Tibial nerve (tissue), 4 donors: Measurements from ENCODE around the gene ASPM. TPM values are rescaled to one million over a fixed set of nuclear protein-coding genes. Genes with fewer than 3 reads are reported as not detected.

Source experiments
- DNase-seq, 2 donors: peaks; one replicate each; pipeline ENCODE4 v3.0.0-alpha.2; 2019; ENCODE audit warnings: low spot score in 2 of 2
- H3K27ac ChIP-seq, 4 donors: fragments of 200-600 bp; sonication (generic) in 3 of 4; one replicate each; pipeline ENCODE4 v1.5.1; 2017 to 2019; ENCODE audit warnings: mild to moderate bottlenecking in 1 of 4
- H3K27me3 ChIP-seq, 2 donors: fragments of 200-600 bp; sonication (generic) in 1 of 2; one replicate each; pipeline versions ENCODE4 v1.5.1 to v1.6.0; 2017 to 2019
- H3K36me3 ChIP-seq, 3 donors: fragments of 200-600 bp; sonication (generic); one replicate each; pipeline ENCODE4 v1.5.1; 2018 to 2019
- H3K4me1 ChIP-seq, 4 donors: fragments of 200-600 bp; sonication (generic) in 3 of 4; one replicate each; pipeline ENCODE4 v1.5.1; 2017 to 2019
- H3K4me3 ChIP-seq, 4 donors: fragments of 200-600 bp; sonication (generic) in 3 of 4; one replicate each; pipeline ENCODE4 v1.5.1; 2017 to 2019; ENCODE audit warnings: mild to moderate bottlenecking in 1 of 4, moderate library complexity in 1 of 4
- H3K9me3 ChIP-seq, 4 donors: fragments of 200-600 bp; sonication (generic) in 3 of 4; one replicate each; pipeline ENCODE4 v1.5.1; 2017 to 2019
- CTCF ChIP-seq, 5 experiments: fragments of 200-600 bp in 3 of 5; fragments of 450-650 bp in 2 of 5; sonication (generic) in 3 of 5; IDR thresholded peaks; one replicate each; pipeline ENCODE4 v1.5.1; 2016 to 2019; ENCODE audit warnings: antibody characterized with exemption in 5 of 5, mild to moderate bottlenecking in 3 of 5, moderate library complexity in 2 of 5
- EP300 ChIP-seq, 2 donors: sonication (generic); formaldehyde crosslinking; IDR thresholded peaks; one replicate each; pipeline ENCODE4 v1.6.1; 2017; ENCODE audit warnings: antibody characterized with exemption in 2 of 2, mild to moderate bottlenecking in 1 of 2
- POLR2A ChIP-seq, 2 donors: fragments of 450-650 bp; IDR thresholded peaks; one replicate each; pipeline ENCODE4 v1.6.1; 2017; ENCODE audit warnings: antibody characterized with exemption in 2 of 2, mild to moderate bottlenecking in 2 of 2, moderate library complexity in 2 of 2
- WGBS, 2 donors: methylation state at CpG; one replicate each; pipeline ENCODE4 v1.1.5; 2018; 5-methylcytosine and 5-hydroxymethylcytosine counted together
- total RNA-seq, 4 donors: library from RNA; depleted of rRNA; stranded (reverse); fragments of >200 nt; gene quantifications; one replicate each; pipeline ENCODE4 v1.1.0, GENCODE V29; 2016

ASPM gene
- total RNA-seq, 4 donors from 2014 or later, result 0.22 to 0.60 (median 0.59) TPM; not detected in 1

- H3K27ac ChIP-seq, result no peak overlapping the region
- H3K27me3 ChIP-seq, result no peaks in the 10 kb centered on the region
- H3K36me3 ChIP-seq, result peaks cover 0 to 60% (median 0%) of the 10 kb centered on the region in 3 donors
These were observed 35.5 kb upstream of the ASPM start for GRCh38 chr1:197181982-197182381.

GRCh38 chr1:197180252-197180878 is 33.9 kb upstream of the ASPM start:
- no peaks in the 10 kb centered on the region for H3K4me1 ChIP-seq
- TF ChIP-seq POLR2A (IDR thresholded peaks at IDR 0.05) (no peak), CTCF (IDR thresholded peaks at IDR 0.05) (peak; percentile 18 to 50 (median 41))

More at GRCh38 chr1:197181982-197182381, 35.5 kb upstream of the ASPM start:
- Histone ChIP-seq H3K4me1 (no peaks in the 10 kb centered on the region), H3K4me3 (no peak overlapping the region), H3K9me3 (no peaks in the 10 kb centered on the region)
- no peak for DNase-seq
- no peak for TF ChIP-seq POLR2A (IDR thresholded peaks at IDR 0.05)
- TF ChIP-seq EP300 (IDR thresholded peaks at IDR 0.05), result no peak
- 64 to 67% methylated on average over 3 of the region's 3 CpGs for WGBS, 2 donors

GRCh38 chr1:197178998-197179397 is 32.5 kb upstream of the ASPM start:
- WGBS, 2 donors, result 50 to 54% methylated on average over 1 of the region's 1 CpG
- peaks cover 0 to 63% (median 7%) of the 10 kb centered on the region in 3 donors for H3K36me3 ChIP-seq
- TF ChIP-seq POLR2A (IDR thresholded peaks at IDR 0.05), result no peak
- no peaks in the 10 kb centered on the region for H3K27me3 ChIP-seq
- H3K4me3 ChIP-seq, result no peak overlapping the region
- DNase-seq, result no peak
- no peaks in the 10 kb centered on the region for H3K4me1 ChIP-seq
- no peaks in the 10 kb centered on the region for H3K9me3 ChIP-seq
- no peak overlapping the region for H3K27ac ChIP-seq

More at GRCh38 chr1:197180252-197180878, 33.9 kb upstream of the ASPM start:
- no peaks in the 10 kb centered on the region for H3K27me3 ChIP-seq
- WGBS, 2 donors, result 63 to 75% methylated on average over 3 of the region's 3 CpGs
- no peak overlapping the region for H3K4me3 ChIP-seq
- DNase-seq, result no peak
- no peak overlapping the region for H3K27ac ChIP-seq
- no peaks in the 10 kb centered on the region for H3K9me3 ChIP-seq
- peaks cover 0 to 60% (median 0%) of the 10 kb centered on the region in 3 donors for H3K36me3 ChIP-seq

- no peak for TF ChIP-seq POLR2A (IDR thresholded peaks at IDR 0.05)
- TF ChIP-seq CTCF (IDR thresholded peaks at IDR 0.05), result no peak
- TF ChIP-seq EP300 (IDR thresholded peaks at IDR 0.05), result no peak
- H3K9me3 ChIP-seq, result no peaks in the 10 kb centered on the region
- no peaks in the 10 kb centered on the region for H3K4me1 ChIP-seq
- no peak overlapping the region for H3K4me3 ChIP-seq
- no peak overlapping the region for H3K27ac ChIP-seq
- WGBS, 2 donors, result 83 to 85% methylated on average over 2 of the region's 2 CpGs
- DNase-seq, result no peak
- no peaks in the 10 kb centered on the region for H3K27me3 ChIP-seq
- peaks cover 0 to 55% (median 7%) of the 10 kb centered on the region in 3 donors for H3K36me3 ChIP-seq
These were observed 28.3 kb upstream of the ASPM start for GRCh38 chr1:197174818-197175217.

GRCh38 chr1:197173571-197174507 is 27.4 kb upstream of the ASPM start:
- DNase-seq, result no peak
- TF ChIP-seq POLR2A (IDR thresholded peaks at IDR 0.05) (no peak), EP300 (IDR thresholded peaks at IDR 0.05) (no peak), CTCF (IDR thresholded peaks at IDR 0.05) (no peak)
- no peaks in the 10 kb centered on the region for H3K4me1 ChIP-seq
- H3K27me3 ChIP-seq, result no peaks in the 10 kb centered on the region
- no peak overlapping the region for H3K4me3 ChIP-seq
- no peak overlapping the region for H3K27ac ChIP-seq
- 71% methylated on average over 5 of the region's 5 CpGs for WGBS, 2 donors
- no peaks in the 10 kb centered on the region for H3K9me3 ChIP-seq
- H3K36me3 ChIP-seq, result peaks cover 0 to 55% (median 7%) of the 10 kb centered on the region in 3 donors

GRCh38 chr1:197171531-197171930 is 25.1 kb upstream of the ASPM start:
- Histone ChIP-seq H3K9me3 (no peaks in the 10 kb centered on the region), H3K27ac (no peak overlapping the region), H3K4me3 (no peak overlapping the region), H3K27me3 (no peaks in the 10 kb centered on the region), H3K36me3 (peaks cover 0 to 54% (median 7%) of the 10 kb centered on the region in 3 donors), H3K4me1 (no peaks in the 10 kb centered on the region)
- TF ChIP-seq EP300 (IDR thresholded peaks at IDR 0.05), result no peak
- TF ChIP-seq CTCF (IDR thresholded peaks at IDR 0.05), result no peak
- no peak for TF ChIP-seq POLR2A (IDR thresholded peaks at IDR 0.05)
- WGBS, 2 donors, result 31 to 34% methylated on average over 2 of the region's 2 CpGs
- DNase-seq, result no peak
